ENCODE results near the gene C16orf46. TPM values are rescaled to one million over a fixed set of nuclear protein-coding genes. Genes with fewer than 3 reads are reported as not detected.

The C16orf46 gene
- total and polyA plus RNA-seq, 7 donors = 0.06 to 1.3 (median 0.56) TPM

- ATAC-seq (no peak), DNase-seq (no peak)
- intact Hi-C loops (cut with DNase I) = loop anchor here (5.0 to 10.0 kb wide), 2 partner anchors 59 to 218 kb away; partner anchors contain the start of genes GAN (in 2 of the 2) and ATMIN (in 1 of the 2)
- Histone ChIP-seq H3K4me1 (peaks cover 4% of the 10 kb centered on the region), H3K9me3 (no peaks in the 10 kb centered on the region), H3K27ac (peak overlapping the region; percentile 67), H3K36me3 (ENCODE audit: insufficient read depth in 1 of 2, low read depth in 1 of 2) (no peaks in the 10 kb centered on the region), H3K4me3 (peak overlapping the region; percentile 90), H3K27me3 (ENCODE audit: insufficient read depth in 3 of 3, low read length in 2 of 3) (no peaks in the 10 kb centered on the region)
- 53 to 55% (median 54%) methylated on average over 8 of the region's 8 CpGs for WGBS, 3 donors
- no peak for TF ChIP-seq CTCF (IDR thresholded peaks at IDR 0.05)
Observed at GRCh38 chr16:81096715-81097208, 19.7 kb upstream of the C16orf46 start.

GRCh38 chr16:81095953-81096714 lies 19.1 kb upstream of the C16orf46 start, which contains the start of gene GCSH:
Gene GCSH (minus strand): TSS chr16:81096395. CDS start chr16:81096278, 117 bp downstream.
- ATAC-seq = peak; percentile 99 to 100 (median 99)
- Histone ChIP-seq H3K4me1 (peaks cover 4% of the 10 kb centered on the region), H3K36me3 (ENCODE audit: insufficient read depth in 1 of 2, low read depth in 1 of 2) (no peaks in the 10 kb centered on the region), H3K27me3 (ENCODE audit: insufficient read depth in 3 of 3, low read length in 2 of 3) (no peaks in the 10 kb centered on the region), H3K9me3 (no peaks in the 10 kb centered on the region), H3K27ac (peak within 1 kb of the TSS; percentile 84), H3K4me3 (peak within 1 kb of the TSS; percentile 90)
- WGBS, 3 donors = 2 to 5% (median 4%) methylated on average over 49 to 77 of the region's 83 CpGs
- intact Hi-C loops (cut with DNase I) = loop anchor here (5.0 to 10.0 kb wide), 2 partner anchors 59 to 219 kb away; partner anchors contain the start of genes GAN (in 2 of the 2) and ATMIN (in 1 of the 2)
- peak; percentile 100 for DNase-seq
- TF ChIP-seq CTCF (IDR thresholded peaks at IDR 0.05) = no peak

- intact Hi-C loops (cut with DNase I) = loop anchor here (5.0 to 10.0 kb wide), 2 partner anchors 58 to 219 kb away; partner anchors contain the start of genes GAN (in 2 of the 2) and ATMIN (in 1 of the 2)
- no peak for TF ChIP-seq CTCF (IDR thresholded peaks at IDR 0.05)
- WGBS, 3 donors = 0% methylated on average over 20 to 22 of the region's 22 CpGs
- H3K9me3 ChIP-seq = no peaks in the 10 kb centered on the region
- H3K27me3 ChIP-seq (ENCODE audit: insufficient read depth in 3 of 3, low read length in 2 of 3) = no peaks in the 10 kb centered on the region
- no peaks in the 10 kb centered on the region for H3K36me3 ChIP-seq (ENCODE audit: insufficient read depth in 1 of 2, low read depth in 1 of 2)
- peak overlapping the region; percentile 90 for H3K4me3 ChIP-seq
- ATAC-seq (peak in 2 of 4 donors; percentile 23 to 30), DNase-seq (no peak)
- peak overlapping the region; percentile 84 for H3K27ac ChIP-seq
- peaks cover 4% of the 10 kb centered on the region for H3K4me1 ChIP-seq
Observed at GRCh38 chr16:81095653-81095952, 18.6 kb upstream of the C16orf46 start.

- peak overlapping the region; percentile 90 for H3K4me3 ChIP-seq
- no peak overlapping the region for H3K27ac ChIP-seq
- no peaks in the 10 kb centered on the region for H3K27me3 ChIP-seq (ENCODE audit: insufficient read depth in 3 of 3, low read length in 2 of 3)
- intact Hi-C loops (cut with DNase I) = loop anchor here (5.0 to 10.0 kb wide), 2 partner anchors 58 to 220 kb away; partner anchors contain the start of genes GAN (in 2 of the 2) and ATMIN (in 1 of the 2)
- 58 to 68% (median 61%) methylated on average over 21 of the region's 21 CpGs for WGBS, 3 donors
- peaks cover 4% of the 10 kb centered on the region for H3K4me1 ChIP-seq
- ATAC-seq (no peak), DNase-seq (no peak)
- H3K36me3 ChIP-seq (ENCODE audit: insufficient read depth in 1 of 2, low read depth in 1 of 2) = peaks cover under 1 to 7% of the 10 kb centered on the region in 2 donors
- no peaks in the 10 kb centered on the region for H3K9me3 ChIP-seq
- TF ChIP-seq CTCF (IDR thresholded peaks at IDR 0.05) = no peak
Observed at GRCh38 chr16:81094771-81095251, 17.8 kb upstream of the C16orf46 start.

Measured in psoas muscle (tissue), 8 donors.